Upper lobe of left lung (tissue), 6 donors: Measurements from ENCODE around the gene TAS2R1. TPM values are rescaled to one million over a fixed set of nuclear protein-coding genes. Genes with fewer than 3 reads are reported as not detected.

Experiments
- ATAC-seq, 2 donors: fragments of 200-7000 bp; cut with Tn5 transposase; one replicate each; pipeline ENCODE4 v1.9.1; 2022; ENCODE audit warnings: mild to moderate bottlenecking in 2 of 2, moderate library complexity in 2 of 2; ENCODE audit not compliant: low FRiP score in 2 of 2
- DNase-seq, 2 donors: peaks; one replicate each; pipeline ENCODE4 v3.0.0-alpha.2; 2019 to 2020
- H3K27ac ChIP-seq, 4 donors: fragments of 200-600 bp; sonication (generic); one replicate each; pipeline ENCODE4 v1.5.1; 2016 to 2019
- H3K27me3 ChIP-seq, 4 donors: fragments of 200-600 bp; sonication (generic); one replicate each; pipeline ENCODE4 v1.5.1; 2017 to 2019
- H3K36me3 ChIP-seq, 4 donors: fragments of 200-600 bp; sonication (generic); one replicate each; pipeline ENCODE4 v1.5.1; 2016 to 2019
- H3K4me1 ChIP-seq, 4 donors: fragments of 200-600 bp; sonication (generic); one replicate each; pipeline ENCODE4 v1.5.1; 2018 to 2019
- H3K4me3 ChIP-seq, 4 donors: fragments of 200-600 bp; sonication (generic); one replicate each; pipeline ENCODE4 v1.5.1; 2017 to 2019; ENCODE audit warnings: mild to moderate bottlenecking in 2 of 4, moderate library complexity in 1 of 4
- H3K9me3 ChIP-seq, 4 donors: fragments of 200-600 bp; sonication (generic); one replicate each; pipeline ENCODE4 v1.5.1; 2018 to 2019
- CTCF ChIP-seq, 6 experiments: fragments of 450-650 bp in 4 of 6; fragments of 200-600 bp in 2 of 6; sonication (generic) in 2 of 6; IDR thresholded peaks; one replicate each; pipeline ENCODE4 v1.5.1; 2016 to 2019; ENCODE audit warnings: antibody characterized with exemption in 6 of 6
- EP300 ChIP-seq, 4 donors: sonication (generic); formaldehyde crosslinking; IDR thresholded peaks; one replicate each; pipeline ENCODE4 v1.5.1; 2017; ENCODE audit warnings: antibody characterized with exemption in 4 of 4, control low read depth in 2 of 4
- POLR2A ChIP-seq, 4 donors: fragments of 450-650 bp; IDR thresholded peaks; one replicate each; pipeline ENCODE4 v1.5.1; 2016 to 2017; ENCODE audit warnings: antibody characterized with exemption in 4 of 4, mild to moderate bottlenecking in 2 of 4
- POLR2AphosphoS5 ChIP-seq, 2 donors: sonication (generic); formaldehyde crosslinking; IDR thresholded peaks; one replicate each; pipeline ENCODE4 v1.5.1; 2017; ENCODE audit warnings: antibody characterized with exemption in 2 of 2
- WGBS, 2 donors: methylation state at CpG; one replicate each; pipeline ENCODE4 v1.1.5; 2017 to 2018; 5-methylcytosine and 5-hydroxymethylcytosine counted together
- total RNA-seq, 6 donors: library from RNA; depleted of rRNA in 4 of 6; stranded (reverse); fragments of >200 nt in 4 of 6; gene quantifications; one replicate each; pipeline versions ENCODE4 v1.1.0 to v1.2.1, GENCODE V29; 2016 to 2021
- donor health status: DM: no; HTN: no; CAD: no; lungs with moderate emphysema.
- donor health status: DM: no; HTN: yes; CAD: no; lungs with severe emphysema.

The TAS2R1 gene
- total RNA-seq, 6 donors from 2014 or later: not detected

GRCh38 chr5:9619331-9620092, 10.6 kb downstream of the TAS2R1 start:
- DNase-seq (no peak), ATAC-seq (no peak)
- no peaks in the 10 kb centered on the region for H3K27me3 ChIP-seq
- H3K9me3 ChIP-seq: no peaks in the 10 kb centered on the region
- H3K4me3 ChIP-seq: no peak overlapping the region
- TF ChIP-seq EP300 (IDR thresholded peaks at IDR 0.05) (no peak), CTCF (IDR thresholded peaks at IDR 0.05) (no peak), POLR2A (IDR thresholded peaks at IDR 0.05) (no peak), POLR2AphosphoS5 (IDR thresholded peaks at IDR 0.05) (no peak)
- H3K27ac ChIP-seq: no peak overlapping the region
- no peaks in the 10 kb centered on the region for H3K4me1 ChIP-seq
- WGBS, 2 donors: 69 to 78% methylated on average over 5 of the region's 5 CpGs
- H3K36me3 ChIP-seq: no peaks in the 10 kb centered on the region

GRCh38 chr5:9617739-9618504, 12.2 kb downstream of the TAS2R1 start:
- 36 to 46% methylated on average over 10 of the region's 10 CpGs for WGBS, 2 donors

GRCh38 chr5:9617221-9617620, 12.9 kb downstream of the TAS2R1 start:
- H3K36me3 ChIP-seq: no peaks in the 10 kb centered on the region
- no peak overlapping the region for H3K4me3 ChIP-seq
- WGBS, 2 donors: 34 to 39% methylated on average over 3 of the region's 3 CpGs
- DNase-seq (no peak), ATAC-seq (peak in 1 of 2 donors; percentile 52)
- H3K9me3 ChIP-seq: no peaks in the 10 kb centered on the region
- TF ChIP-seq CTCF (IDR thresholded peaks at IDR 0.05) (no peak), POLR2A (IDR thresholded peaks at IDR 0.05) (no peak), EP300 (IDR thresholded peaks at IDR 0.05) (no peak)
- H3K4me1 ChIP-seq: no peaks in the 10 kb centered on the region
- H3K27me3 ChIP-seq: no peaks in the 10 kb centered on the region
- no peak overlapping the region for H3K27ac ChIP-seq

More at GRCh38 chr5:9617739-9618504, 12.2 kb downstream of the TAS2R1 start:
- no peaks in the 10 kb centered on the region for H3K9me3 ChIP-seq
- ATAC-seq (no peak), DNase-seq (no peak)
- H3K4me3 ChIP-seq: no peak overlapping the region
- no peaks in the 10 kb centered on the region for H3K27me3 ChIP-seq
- no peaks in the 10 kb centered on the region for H3K36me3 ChIP-seq
- H3K27ac ChIP-seq: no peak overlapping the region
- H3K4me1 ChIP-seq: no peaks in the 10 kb centered on the region
- no peak for TF ChIP-seq POLR2AphosphoS5 (IDR thresholded peaks at IDR 0.05)
- TF ChIP-seq POLR2A (IDR thresholded peaks at IDR 0.05): no peak
- TF ChIP-seq CTCF (IDR thresholded peaks at IDR 0.05): no peak
- no peak for TF ChIP-seq EP300 (IDR thresholded peaks at IDR 0.05)

GRCh38 chr5:9615331-9615730, 14.8 kb downstream of the TAS2R1 start:
- TF ChIP-seq POLR2A (IDR thresholded peaks at IDR 0.05) (no peak), CTCF (IDR thresholded peaks at IDR 0.05) (no peak), EP300 (IDR thresholded peaks at IDR 0.05) (no peak), POLR2AphosphoS5 (IDR thresholded peaks at IDR 0.05) (no peak)

More at GRCh38 chr5:9615331-9615730, 14.8 kb downstream of the TAS2R1 start:
- WGBS, 2 donors: 84 to 88% methylated on average over 3 of the region's 3 CpGs
- H3K27ac ChIP-seq: no peak overlapping the region
- ATAC-seq (no peak), DNase-seq (no peak)
- no peaks in the 10 kb centered on the region for H3K36me3 ChIP-seq
- H3K27me3 ChIP-seq: no peaks in the 10 kb centered on the region
- no peaks in the 10 kb centered on the region for H3K9me3 ChIP-seq
- H3K4me3 ChIP-seq: no peak overlapping the region
- no peaks in the 10 kb centered on the region for H3K4me1 ChIP-seq
